ENCODE measurements around the gene SLC22A16.

GRCh38 chr6:110394409-110394808, 82.0 kb downstream of the SLC22A16 start:
- no peak for TF ChIP-seq CTCF (IDR thresholded peaks at IDR 0.05)
- TF ChIP-seq ZFX (IDR thresholded peaks at IDR 0.05; ENCODE audit: borderline replicate concordance): no peak

All from 22Rv1 (cell line).